Activated gamma-delta T cell treated with anti-CD3 and anti-CD28 coated beads, Interleukin-2, amount 50 U/mL, for 16 hours (primary cell): ENCODE measurements around the gene XIRP2.
"Not testable (repeated sequence)": the region's sequence is repeated elsewhere in the genome, so short reads cannot be mapped to it uniquely, and the experiment has no call there.

Source experiments
- DNase-seq: peaks from one replicate; pipeline ENCODE4 v3.0.0-alpha.2; 2020; ENCODE audit warnings: low read depth

XIRP2 gene

DNA sequence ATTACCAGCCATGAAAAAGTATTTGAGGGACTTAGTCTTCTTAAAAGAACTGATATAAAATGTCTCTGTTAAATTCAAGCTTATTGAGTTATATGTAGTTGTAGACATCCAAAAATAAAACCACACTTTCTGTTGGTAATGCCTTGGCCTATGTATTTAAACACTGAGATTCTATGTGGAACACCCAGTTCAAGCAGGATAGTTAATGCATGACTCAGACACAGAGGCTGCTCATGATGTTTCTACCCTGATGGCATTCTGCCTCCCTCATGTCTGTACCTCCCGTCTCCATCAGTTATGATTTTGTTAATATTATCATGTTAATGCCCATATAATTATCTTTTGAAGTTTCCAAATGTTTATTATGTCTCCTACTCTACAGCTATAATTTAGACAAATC, 164.5 kb downstream of the XIRP2 start:
- no peak for DNase-seq

DNA sequence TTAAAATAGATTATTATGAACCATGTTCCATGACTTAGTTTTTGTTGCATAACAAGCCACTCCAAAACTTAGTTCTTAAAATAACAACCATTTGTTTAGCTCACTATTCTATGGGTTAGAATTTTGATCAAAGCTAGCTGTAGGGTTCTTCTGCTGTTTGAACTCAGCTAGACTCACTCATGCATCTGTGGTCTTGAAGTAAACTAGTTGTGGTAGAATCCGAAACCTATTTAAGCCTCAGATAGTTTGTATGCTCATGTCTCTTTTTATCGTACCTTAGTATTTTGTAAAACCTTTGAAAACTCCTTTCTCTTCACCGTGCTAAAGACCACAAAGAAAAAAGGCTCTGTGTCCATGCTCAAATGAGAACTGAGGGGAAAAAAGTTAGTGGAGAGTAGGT, 166.6 kb downstream of the XIRP2 start:
- no peak for DNase-seq

DNA sequence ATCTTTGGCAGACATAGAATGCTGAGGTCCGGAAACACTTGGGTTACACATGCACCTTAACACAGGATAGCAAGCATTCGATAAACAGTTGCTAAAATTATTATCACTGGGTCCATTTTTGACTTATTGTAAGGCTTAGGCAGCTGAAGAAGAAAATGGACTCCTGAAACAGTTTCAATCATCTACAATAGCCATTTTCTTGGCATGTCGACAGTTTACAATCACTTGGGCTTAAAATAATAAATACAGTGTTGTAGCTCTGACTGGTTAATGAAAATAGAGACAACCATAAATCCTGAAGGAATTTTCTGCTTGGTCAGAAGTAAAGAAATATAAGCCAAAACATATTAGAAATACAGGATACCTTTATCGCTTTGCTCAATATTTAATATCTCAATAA, 169.2 kb downstream of the XIRP2 start:
- no peak for DNase-seq

DNA sequence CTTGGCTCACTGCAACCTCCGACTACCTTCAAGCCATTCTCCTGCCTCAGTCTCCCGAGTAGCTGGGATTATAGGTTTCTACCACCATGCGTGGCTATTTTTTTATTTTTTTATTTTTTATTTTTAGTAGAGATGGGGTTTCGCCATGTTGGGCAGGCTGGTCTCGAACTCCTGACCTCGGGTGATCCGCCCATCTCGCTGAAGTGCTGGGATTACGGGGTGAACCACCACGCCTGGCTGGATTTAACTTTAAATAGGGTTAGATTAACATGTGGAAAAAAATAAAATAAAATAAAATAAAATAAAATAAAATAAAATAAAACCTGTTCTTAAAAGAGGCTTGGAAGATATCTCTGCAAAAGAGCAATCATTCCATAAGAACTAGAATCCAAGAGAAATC, 170.9 kb downstream of the XIRP2 start:
- no peak for DNase-seq

DNA sequence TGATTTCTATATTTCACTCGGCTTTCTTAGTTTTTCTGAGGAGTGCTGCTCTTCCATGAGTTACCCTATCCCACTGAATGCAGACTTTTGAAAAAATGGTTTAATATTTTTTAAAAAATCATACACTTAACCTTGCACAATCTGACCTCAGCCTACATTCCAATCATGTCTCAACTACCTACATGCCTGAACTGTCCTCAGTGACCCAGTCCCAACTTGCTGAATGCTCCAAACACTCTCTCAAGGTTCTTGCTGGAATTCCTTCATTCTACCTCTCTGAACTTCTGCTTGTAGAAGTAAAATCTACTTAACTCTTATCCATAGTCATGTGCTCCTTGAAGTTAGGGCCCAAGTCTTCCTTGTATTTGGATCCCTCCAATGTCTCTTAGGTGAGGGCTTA, 181.6 kb downstream of the XIRP2 start:
- DNase-seq: no peak

DNA sequence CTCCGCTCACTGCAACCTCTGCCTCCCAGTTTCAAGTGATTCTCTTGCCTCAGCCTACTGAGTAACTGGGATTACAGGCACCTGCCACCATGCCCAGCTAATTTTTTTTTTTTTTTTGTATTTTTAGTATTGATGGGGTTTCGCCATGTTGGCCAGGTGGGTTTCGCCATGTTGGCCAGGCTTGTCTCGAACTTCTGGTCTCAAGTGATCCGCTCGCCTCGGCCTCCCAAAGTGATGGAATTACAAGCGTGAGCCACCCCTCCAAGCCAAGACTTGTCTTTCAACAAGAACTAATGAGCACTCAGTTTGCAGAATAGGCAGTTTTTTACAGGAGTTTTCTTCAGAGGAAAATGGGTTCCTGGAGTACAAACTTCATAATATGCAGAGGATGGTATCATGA, 187.4 kb downstream of the XIRP2 start:
- DNase-seq: not testable (repeated sequence)

DNA sequence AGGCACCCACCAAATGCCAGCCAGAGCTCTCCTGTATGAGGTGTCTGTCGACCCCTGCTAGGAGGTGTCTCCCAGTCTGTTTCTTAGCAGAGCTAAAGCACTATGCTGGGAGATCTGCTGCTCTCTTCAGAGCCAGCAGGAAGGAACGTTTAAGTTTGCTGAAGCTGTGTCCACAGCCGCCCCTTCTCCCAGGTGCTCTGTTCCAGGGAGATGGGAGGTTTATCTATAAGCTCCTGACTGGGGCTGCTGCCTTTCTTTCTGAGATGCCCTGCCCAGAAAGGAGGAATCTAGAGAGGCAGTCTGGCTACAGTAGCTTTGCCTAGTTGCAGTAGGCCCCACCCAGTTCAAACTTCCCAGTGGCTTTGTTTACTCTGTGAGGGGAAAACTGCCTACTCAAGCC, 210.7 kb downstream of the XIRP2 start:
- not testable (repeated sequence) for DNase-seq

DNA sequence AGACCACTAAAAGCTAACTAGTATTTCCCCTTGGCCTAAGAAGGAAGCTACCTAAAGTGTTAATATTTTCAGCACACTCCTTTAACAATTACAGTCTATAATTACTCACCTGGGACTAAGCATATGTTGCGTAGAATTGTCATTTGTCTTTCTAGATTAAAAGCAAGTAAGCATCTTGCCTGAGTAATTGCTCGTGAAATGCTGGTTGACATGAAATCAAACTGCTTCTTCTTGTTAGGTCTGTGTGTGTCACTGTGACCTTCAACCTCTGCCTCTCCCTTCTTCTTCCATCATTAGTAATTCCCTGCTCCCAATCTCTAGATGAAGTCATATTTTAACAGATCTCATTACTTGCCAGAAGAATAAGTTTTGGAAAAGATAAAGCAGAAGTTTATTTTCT, 212.2 kb downstream of the XIRP2 start:
- no peak for DNase-seq

DNA sequence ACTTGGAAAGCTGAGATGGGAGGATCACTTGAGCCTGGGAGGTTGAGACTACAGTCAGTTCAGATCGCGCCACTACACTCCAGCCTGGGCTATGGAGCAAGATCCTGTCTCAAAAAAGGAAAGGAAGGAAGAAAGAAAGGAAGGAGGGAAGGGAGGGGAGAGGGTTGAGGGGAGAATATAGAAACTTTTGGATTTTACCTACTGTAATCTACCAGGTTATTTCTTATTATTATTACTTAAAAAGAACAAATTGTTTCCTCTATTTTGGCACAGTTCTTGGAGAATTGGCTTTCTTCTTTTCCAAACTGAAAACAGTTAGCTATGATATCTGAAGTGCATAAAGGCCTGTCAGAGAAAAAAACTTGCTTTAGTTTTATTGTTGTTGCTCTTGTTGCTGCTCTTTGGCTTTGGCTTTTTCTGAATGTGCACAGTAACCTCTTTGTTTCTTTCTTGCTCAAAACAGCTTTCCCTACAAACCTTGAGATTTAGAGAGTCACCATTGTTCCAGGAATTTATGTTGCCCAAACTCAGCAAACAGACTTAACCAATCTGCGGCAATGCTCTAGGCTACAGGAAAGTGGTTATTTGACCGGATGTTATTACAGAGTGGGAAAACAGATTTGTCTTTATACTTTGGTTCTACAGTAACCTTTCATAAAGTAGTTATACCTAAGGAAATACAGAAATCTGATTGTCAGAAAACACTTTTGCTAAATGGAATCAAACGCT, 214.9 kb downstream of the XIRP2 start:
- no peak for DNase-seq

DNA sequence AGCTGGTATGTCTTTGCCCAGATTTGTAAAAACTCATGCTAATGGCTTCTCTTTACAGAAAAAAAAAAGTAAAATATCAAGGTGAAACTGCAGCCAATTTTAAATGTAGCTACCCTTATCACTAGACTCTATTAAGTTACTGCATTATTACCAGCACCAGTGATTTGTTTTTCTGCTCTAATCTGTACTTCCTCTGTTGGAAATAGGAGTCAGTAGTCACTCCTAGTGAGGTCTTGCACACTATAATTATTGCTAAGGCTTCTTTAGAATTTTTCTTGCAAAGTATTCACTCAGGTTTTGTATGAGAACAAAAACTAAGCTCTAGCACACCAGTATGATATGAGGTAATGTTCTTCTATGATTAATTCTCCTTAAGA, 215.5 kb downstream of the XIRP2 start:
- DNase-seq: no peak

DNA sequence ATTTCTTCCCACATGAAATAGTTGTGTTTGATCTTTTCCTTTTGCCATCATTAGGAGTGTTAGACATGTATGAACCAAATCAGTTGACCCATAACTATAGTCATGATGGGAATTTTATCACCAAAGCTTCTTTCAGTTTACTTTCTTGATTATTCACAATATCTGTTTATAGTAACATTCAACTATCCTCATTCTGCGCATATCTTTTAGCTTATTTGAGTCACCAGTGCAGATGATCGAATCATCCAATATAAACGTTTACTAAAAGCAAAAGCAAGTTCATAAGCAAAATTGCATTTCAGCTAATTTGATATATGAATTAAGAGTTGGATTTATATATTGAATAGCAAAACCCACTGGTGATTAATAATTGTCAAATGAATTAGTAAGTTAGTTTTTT, 216.4 kb downstream of the XIRP2 start:
- DNase-seq: no peak

DNA sequence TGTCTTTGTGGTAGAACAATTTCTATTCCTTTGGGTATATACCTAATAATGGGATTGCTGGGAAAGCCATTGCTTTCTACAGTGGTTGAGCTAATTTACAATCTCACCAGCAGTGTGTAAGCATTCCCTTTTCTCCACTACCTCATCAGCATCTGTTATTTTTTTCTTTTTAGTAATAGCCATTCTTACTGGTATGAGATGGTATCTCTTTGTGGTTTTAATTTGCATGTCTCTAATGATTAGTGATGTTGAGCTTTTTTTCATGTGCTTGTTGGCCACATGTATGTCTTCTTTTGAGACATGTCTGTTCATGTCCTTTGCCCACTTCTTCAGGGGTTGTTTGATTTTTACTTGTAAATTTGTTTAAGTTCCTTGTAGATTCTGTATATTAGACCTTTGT, 221.4 kb downstream of the XIRP2 start:
- DNase-seq: not testable (repeated sequence)

DNA sequence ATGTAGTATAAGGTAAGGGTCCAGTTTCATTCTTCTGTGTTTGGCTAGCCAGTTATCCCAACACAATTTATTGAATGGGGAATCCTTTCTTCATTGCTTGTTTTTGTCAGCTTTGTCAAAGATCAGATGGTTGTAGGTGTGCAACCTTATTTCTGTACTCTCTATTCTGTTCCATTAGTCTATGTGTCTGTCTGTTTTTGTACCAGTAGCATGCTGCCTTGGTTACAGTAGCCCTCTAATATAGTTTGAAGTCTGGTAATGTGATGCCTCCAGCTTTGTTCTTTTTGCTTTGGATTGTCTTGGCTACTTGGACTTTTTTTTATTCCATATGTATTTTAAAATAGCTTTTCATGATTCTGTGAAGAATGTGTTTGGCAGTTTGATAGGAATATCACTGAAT, 222.1 kb downstream of the XIRP2 start:
- no peak for DNase-seq

DNA sequence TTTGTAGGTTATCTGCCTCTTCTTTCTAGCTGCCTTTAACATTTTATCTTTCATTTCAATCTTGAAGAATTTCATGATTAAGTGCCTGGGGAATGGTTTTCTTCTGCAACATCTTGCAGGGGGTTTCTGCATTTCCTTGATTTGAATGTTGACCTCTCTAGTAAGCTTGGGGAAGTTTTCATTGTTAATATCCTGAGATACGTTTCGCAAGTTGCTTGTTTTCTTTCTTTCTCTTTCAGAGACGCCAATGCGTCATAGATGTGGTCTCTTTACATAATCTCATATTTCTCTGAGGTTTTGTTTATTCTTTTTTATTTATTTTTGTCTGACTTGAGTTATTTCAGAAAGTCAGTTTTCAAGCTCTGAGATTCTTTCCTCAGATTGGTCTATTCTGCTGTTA, 225.7 kb downstream of the XIRP2 start:
- no peak for DNase-seq

DNA sequence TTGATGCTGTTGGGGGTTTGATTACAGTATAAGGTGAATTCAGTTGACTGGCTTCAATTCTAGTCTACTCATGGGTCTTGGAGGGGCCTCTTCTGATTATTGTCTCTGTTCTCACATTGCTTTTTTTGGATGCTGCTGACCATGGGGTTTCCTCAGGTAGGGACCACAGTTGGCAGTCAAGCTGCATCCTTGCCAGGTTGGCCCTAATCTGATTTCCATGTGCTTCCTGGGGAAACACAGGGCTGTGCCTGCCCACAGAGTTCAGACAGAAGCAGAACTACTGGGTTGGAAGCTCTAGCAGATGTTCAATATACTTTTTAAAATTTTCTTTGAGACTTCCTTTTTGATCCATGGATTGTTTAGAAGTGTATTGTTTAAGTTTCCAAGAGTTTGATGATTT, 227.3 kb downstream of the XIRP2 start:
- no peak for DNase-seq

DNA sequence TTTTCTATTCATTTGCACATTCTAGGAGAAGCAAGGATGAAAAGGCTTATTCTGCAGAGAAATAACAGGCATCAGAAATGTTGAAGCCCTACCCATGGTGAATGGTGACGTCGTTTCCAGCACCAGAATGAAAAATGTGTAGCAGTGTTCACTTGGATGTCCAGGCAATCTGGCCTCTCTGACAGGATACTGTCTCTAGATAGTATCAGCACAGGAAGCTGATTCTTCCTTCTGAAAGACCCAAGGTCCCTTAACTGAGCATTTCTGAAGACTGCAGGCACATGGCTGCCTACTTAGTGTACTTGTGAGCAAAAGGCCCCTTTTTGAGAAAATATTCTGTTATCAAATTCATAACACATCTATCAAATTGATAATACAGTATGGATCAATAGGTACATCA, 234.1 kb downstream of the XIRP2 start:
- DNase-seq: no peak

DNA sequence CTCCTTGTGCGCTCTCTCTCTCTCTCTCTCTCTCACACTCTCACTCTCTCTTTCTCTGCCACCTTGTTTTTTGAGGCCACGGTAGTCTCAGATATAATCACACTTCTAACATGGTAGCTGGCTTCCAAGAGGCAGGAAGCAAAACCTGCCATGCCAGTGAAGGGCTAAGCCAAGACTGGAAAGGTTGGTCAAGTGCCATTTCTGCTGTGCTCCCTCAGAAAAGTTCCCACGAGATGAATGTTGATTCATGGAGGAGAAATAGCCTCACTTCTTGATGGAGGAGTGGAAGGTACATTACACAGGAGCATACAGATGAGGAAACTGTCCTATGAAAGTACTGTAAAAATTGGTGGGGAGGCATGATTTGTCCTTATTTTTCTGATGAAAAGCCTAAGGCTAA, 237.9 kb downstream of the XIRP2 start:
- no peak for DNase-seq

DNA sequence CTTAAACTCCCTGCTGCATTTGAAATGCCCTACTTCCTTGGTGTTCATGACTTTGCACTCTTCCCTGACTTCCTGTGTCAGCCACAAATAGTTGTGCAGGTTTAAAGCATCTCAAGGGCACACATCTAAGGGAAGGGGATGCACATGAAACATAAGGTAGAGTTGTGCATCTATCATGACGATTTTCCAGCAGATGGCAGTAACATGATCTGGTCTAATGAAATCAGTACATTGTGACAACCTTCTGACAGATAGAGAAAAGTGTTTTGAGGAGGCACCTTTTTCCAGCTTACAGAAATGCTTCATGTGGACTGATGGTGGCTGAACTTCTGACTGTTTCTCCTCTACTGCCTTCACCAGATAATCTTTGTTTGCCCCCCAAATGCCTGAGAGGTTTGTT, 238.9 kb downstream of the XIRP2 start:
- no peak for DNase-seq

DNA sequence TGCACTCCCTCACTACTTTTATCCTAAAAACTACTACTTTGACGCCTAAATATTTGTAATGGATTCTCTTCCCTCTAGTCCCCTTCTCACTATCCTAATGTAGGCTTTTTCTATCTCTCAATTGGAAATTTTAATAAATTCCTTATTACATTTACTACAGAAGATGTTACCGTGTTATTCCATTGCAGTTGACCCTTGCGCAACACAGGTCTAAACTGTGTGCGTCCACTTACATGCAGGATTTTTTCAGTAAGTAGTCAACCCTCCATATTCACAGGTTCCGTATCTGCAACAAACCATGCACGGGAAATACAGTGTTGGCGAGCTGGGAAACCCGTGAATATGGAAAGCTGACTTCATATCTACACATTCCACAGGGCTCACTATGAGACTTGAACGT, 239.8 kb downstream of the XIRP2 start:
- no peak for DNase-seq

DNA sequence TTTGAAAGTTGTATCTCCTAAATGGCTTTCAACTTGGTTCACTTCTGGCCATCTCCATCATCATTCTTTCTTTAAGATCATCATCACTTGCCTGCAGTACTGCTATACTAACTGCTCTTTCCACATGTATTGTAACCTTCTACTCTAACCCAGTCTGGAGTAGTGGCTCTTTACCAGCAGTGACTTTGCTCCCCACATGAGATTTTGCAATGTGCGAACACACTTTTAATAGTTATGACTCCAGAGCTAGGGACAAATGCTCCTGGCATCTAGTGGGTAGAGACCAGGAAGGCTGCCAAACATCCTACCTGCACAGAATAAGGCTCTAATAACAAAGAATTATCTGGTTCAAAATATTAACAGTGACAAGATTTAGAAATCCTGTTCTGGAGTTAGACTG, 243.8 kb downstream of the XIRP2 start:
- DNase-seq: no peak

DNA sequence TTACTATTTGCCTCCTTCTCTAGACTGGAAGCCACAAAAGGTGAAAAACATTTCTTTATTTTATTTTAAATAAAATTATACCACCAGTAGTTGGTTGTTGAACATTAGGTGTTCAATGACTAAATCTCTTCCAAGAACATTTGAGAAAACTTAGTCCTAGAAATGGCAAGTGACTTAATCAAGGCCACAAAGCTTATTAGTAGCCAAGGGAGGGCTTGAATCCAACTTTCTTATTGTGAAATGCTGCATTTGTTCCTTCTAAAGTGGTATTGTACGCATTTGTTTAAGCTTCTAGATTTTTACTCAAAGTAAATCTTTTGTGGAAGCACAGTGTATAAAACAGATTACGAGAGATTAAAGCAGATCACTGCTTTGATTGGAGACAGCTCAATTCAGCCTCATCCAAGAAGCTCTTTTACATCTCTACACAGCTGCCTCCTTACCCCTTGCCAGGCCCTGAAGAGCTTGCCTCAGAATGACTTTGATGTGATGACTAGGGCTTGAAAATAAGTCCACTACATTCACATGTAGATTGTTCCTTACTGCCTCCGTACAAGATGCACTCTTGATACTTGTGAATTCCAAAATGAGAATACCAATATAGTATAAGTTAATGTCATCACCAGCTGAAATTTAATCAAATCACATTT, 244.8 kb downstream of the XIRP2 start:
- DNase-seq: no peak

DNA sequence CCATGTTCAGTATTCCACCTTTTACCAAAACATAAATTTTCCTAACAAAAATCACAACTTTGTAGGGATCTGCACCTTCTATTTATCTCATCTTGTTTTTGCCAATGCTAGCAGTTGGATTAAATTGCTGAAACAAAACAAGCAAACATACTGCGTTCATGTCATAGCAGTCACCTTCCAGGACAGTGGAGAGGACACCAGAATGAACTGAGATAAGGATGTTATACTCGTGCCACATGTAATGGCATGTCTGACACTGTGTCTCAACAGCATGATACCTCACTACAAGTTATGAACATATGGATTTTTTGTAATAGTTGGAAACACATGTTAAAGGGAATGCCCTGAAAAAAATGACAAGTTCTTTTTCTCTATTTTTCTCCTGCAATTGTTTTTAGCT, 245.3 kb downstream of the XIRP2 start:
- DNase-seq: no peak

DNA sequence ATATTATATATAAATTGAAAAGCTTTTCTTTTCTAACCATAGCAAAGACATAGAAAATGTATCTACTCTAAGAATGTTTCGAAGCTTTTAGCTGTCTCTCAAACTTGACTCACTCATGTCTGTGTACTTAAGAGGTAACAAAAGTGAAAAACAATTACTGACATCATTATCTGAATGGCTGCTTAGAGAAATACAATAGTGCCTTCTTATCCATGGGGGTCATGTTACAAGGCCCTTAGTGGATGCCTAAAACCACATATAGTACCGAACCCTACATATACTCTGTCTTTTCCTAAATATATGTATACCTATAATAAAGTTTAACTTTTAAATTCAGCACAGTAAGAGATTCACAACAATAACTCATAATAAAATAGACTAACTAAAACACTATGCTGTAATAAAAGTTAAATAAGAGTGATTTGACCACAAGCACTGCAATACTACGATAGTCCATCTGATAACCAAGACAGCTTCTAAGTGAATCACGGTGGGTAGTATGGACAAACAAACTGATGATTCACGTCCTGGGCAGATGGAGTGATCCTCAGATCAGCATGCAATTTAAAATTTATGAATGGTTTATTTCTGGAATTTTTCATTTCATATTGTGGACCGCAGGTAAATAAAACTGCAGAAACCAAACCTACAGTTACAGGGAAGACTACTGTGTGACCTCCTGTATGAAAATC, 246.2 kb downstream of the XIRP2 start:
- DNase-seq: no peak

DNA sequence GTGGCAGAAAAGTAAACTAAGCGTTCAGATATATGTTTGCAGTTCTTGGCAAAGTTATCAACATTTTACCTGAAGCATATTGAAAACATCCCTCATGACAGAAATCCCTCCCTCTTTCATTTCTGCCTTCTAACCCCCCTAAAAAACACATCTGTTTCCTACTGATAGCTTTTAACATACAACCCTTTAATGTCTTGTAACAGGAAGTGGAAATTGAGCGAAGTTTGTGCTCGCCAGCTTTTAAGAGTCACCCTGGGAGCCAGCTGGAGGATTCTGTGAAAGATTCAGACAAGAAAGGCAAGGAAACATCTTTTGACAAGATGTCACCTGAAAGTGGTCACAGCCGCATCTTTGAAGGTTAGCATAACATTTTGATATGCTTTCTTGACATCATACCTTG, 247.4 kb downstream of the XIRP2 start:
- no peak for DNase-seq
